Epithelial cell of proximal tubule (primary cell): ENCODE data around the gene PKD2. TPM values are rescaled to one million over a fixed set of nuclear protein-coding genes. Genes with fewer than 3 reads are reported as not detected.
"Not testable (repeated sequence)": the region's sequence is repeated elsewhere in the genome, so short reads cannot be mapped to it uniquely, and the experiment has no call there.

ENCODE experiments used
- DNase-seq: peaks from one replicate; pipeline ENCODE4 v3.0.0-alpha.2; 2011; ENCODE audit warnings: low read depth
- H3K4me3 ChIP-seq: 2 replicates; pipeline ENCODE4 v1.5.1; 2011; ENCODE audit warnings: low read depth, mild to moderate bottlenecking, low read length
- CTCF ChIP-seq: conservative IDR thresholded peaks from 2 replicates; pipeline ENCODE4 v1.5.1; 2012; ENCODE audit warnings: low read depth, mild to moderate bottlenecking, low read length
- total RNA-seq: library from RNA; depleted of rRNA; stranded (reverse); fragments of >200 nt; gene quantifications from 2 replicates; pipeline ENCODE4 v1.2.3, GENCODE V29; 2015

PKD2 gene
- total RNA-seq, 1 donor from 2014 or later: 14.1 TPM

- no peak for DNase-seq
- TF ChIP-seq CTCF: no peak
- H3K4me3 ChIP-seq: no peak overlapping the region
Measured at GRCh38 chr4:88022289-88022688, 14.9 kb downstream of the PKD2 start.

GRCh38 chr4:88025868-88026661 lies 18.6 kb downstream of the PKD2 start:
- not testable (repeated sequence) for DNase-seq, H3K4me3 ChIP-seq

GRCh38 chr4:88027611-88028608 lies 20.5 kb downstream of the PKD2 start:
- TF ChIP-seq CTCF: no peak
- DNase-seq: peak; percentile 84
- H3K4me3 ChIP-seq: no peak overlapping the region

GRCh38 chr4:88028946-88029345 lies 21.5 kb downstream of the PKD2 start:
- no peak for DNase-seq
- no peak for TF ChIP-seq CTCF
- H3K4me3 ChIP-seq: no peak overlapping the region

GRCh38 chr4:88029556-88029955 lies 22.1 kb downstream of the PKD2 start:
- DNase-seq: no peak
- no peak for TF ChIP-seq CTCF
- H3K4me3 ChIP-seq: no peak overlapping the region

GRCh38 chr4:88030565-88031310 lies 23.3 kb downstream of the PKD2 start:
- H3K4me3 ChIP-seq: no peak overlapping the region
- DNase-seq: no peak
- no peak for TF ChIP-seq CTCF

GRCh38 chr4:88033309-88033708 lies 25.9 kb downstream of the PKD2 start:
- no peak for DNase-seq

More at GRCh38 chr4:88033309-88033708, 25.9 kb downstream of the PKD2 start:
- H3K4me3 ChIP-seq: no peak overlapping the region
- TF ChIP-seq CTCF: peak; percentile 76
